Mesothelial cell of epicardium (in vitro differentiated cells): ENCODE results near the gene DDX19B. TPM values are rescaled to one million over a fixed set of nuclear protein-coding genes. Genes with fewer than 3 reads are reported as not detected.
"Not testable (repeated sequence)": the region's sequence is repeated elsewhere in the genome, so short reads cannot be mapped to it uniquely, and the experiment has no call there.

Experiments used
- DNase-seq, 2 experiments: peaks; one replicate each; pipeline ENCODE4 v3.0.0; 2021; ENCODE audit warnings: low spot score in 2 of 2; ENCODE audit not compliant: unreplicated experiment in 2 of 2
- H3K27ac Mint-ChIP-seq: 2 replicates; pipeline ENCODE4 v1.8.0; 2021; ENCODE audit warnings: mixed read lengths
- H3K27me3 Mint-ChIP-seq: 2 replicates; pipeline ENCODE4 v1.8.0; 2021; ENCODE audit warnings: low read depth, mixed read lengths
- H3K36me3 Mint-ChIP-seq: 2 replicates; pipeline ENCODE4 v1.8.0; 2021; ENCODE audit warnings: mixed read lengths
- H3K4me1 Mint-ChIP-seq: 2 replicates; pipeline ENCODE4 v1.8.0; 2021; ENCODE audit warnings: mixed read lengths
- H3K4me3 Mint-ChIP-seq: 2 replicates; pipeline ENCODE4 v1.8.0; 2021; ENCODE audit warnings: mild to moderate bottlenecking, moderate library complexity, mixed read lengths
- H3K9me3 Mint-ChIP-seq: 2 replicates; pipeline ENCODE4 v1.8.0; 2021; ENCODE audit warnings: mixed read lengths
- CTCF ChIP-seq: fragments of 200-600 bp; sonication (generic); IDR thresholded peaks from one replicate; pipeline ENCODE4 v1.5.0; 2021; ENCODE audit warnings: antibody characterized with exemption; ENCODE audit not compliant: unreplicated experiment
- total RNA-seq: library from RNA; stranded (reverse); gene quantifications from 3 replicates; pipeline ENCODE4 v1.2.1, GENCODE V29; 2021

DDX19B gene
- total RNA-seq, 1 donor from 2014 or later = 29.7 TPM

- DNase-seq = no peak
- Mint-ChIP-seq H3K27me3 (no peaks in the 10 kb centered on the region), H3K9me3 (peaks cover 21% of the 10 kb centered on the region), H3K36me3 (peaks cover 36% of the 10 kb centered on the region), H3K4me3 (no peak overlapping the region), H3K4me1 (no peaks in the 10 kb centered on the region), H3K27ac (peak overlapping the region; percentile 10)
- TF ChIP-seq CTCF = no peak
Observed at GRCh38 chr16:70304892-70305448, 6.0 kb downstream of the DDX19B start.

- Mint-ChIP-seq H3K9me3 (peaks cover 11% of the 10 kb centered on the region), H3K4me1 (no peaks in the 10 kb centered on the region), H3K27ac (no peak overlapping the region), H3K27me3 (no peaks in the 10 kb centered on the region), H3K4me3 (no peak overlapping the region), H3K36me3 (peaks cover 23% of the 10 kb centered on the region)
- TF ChIP-seq CTCF = no peak
- DNase-seq = no peak
Observed at GRCh38 chr16:70306880-70307279, 7.9 kb downstream of the DDX19B start.

GRCh38 chr16:70307726-70308125, 8.7 kb downstream of the DDX19B start:
- not testable (repeated sequence) for H3K27me3 Mint-ChIP-seq, H3K4me3 Mint-ChIP-seq, DNase-seq, H3K27ac Mint-ChIP-seq, H3K4me1 Mint-ChIP-seq, H3K9me3 Mint-ChIP-seq
- H3K36me3 Mint-ChIP-seq = peaks cover 20% of the 10 kb centered on the region

- no peak for TF ChIP-seq CTCF
- DNase-seq = no peak
- Mint-ChIP-seq H3K4me1 (no peaks in the 10 kb centered on the region), H3K27me3 (no peaks in the 10 kb centered on the region), H3K4me3 (no peak overlapping the region), H3K27ac (no peak overlapping the region), H3K36me3 (peaks cover 20% of the 10 kb centered on the region), H3K9me3 (no peaks in the 10 kb centered on the region)
Observed at GRCh38 chr16:70320121-70320520, 21.1 kb downstream of the DDX19B start.

- H3K4me1 Mint-ChIP-seq = no peaks in the 10 kb centered on the region
- no peak for DNase-seq
- peaks cover 16% of the 10 kb centered on the region for H3K36me3 Mint-ChIP-seq
- no peak overlapping the region for H3K4me3 Mint-ChIP-seq
- TF ChIP-seq CTCF = no peak
- H3K27me3 Mint-ChIP-seq = no peaks in the 10 kb centered on the region
- H3K27ac Mint-ChIP-seq = no peak overlapping the region
- no peaks in the 10 kb centered on the region for H3K9me3 Mint-ChIP-seq
Observed at GRCh38 chr16:70324998-70325747, 26.2 kb downstream of the DDX19B start.

GRCh38 chr16:70331091-70331490, 32.1 kb downstream of the DDX19B start:
- Mint-ChIP-seq H3K4me3 (no peak overlapping the region), H3K4me1 (no peaks in the 10 kb centered on the region), H3K36me3 (peaks cover 27% of the 10 kb centered on the region), H3K27ac (no peak overlapping the region), H3K27me3 (no peaks in the 10 kb centered on the region), H3K9me3 (no peaks in the 10 kb centered on the region)
- DNase-seq = no peak
- no peak for TF ChIP-seq CTCF
